A549 treated with AZD2906 at 1 μM for 4 hours (cell line): ENCODE results near the gene WSB2. TPM values are rescaled to one million over a fixed set of nuclear protein-coding genes. Genes with fewer than 3 reads are reported as not detected.

ENCODE experiments used
- total RNA-seq: library from RNA; stranded (reverse); fragments of 200-300 nt; extraction: Qiagen RNA extraction; gene quantifications from 5 replicates; pipeline ENCODE4 v1.2.3, GENCODE V29; 2022

The WSB2 gene
- total RNA-seq: 58.4 to 66.0 TPM (median 63.5 TPM) in 5 replicates

DNA sequence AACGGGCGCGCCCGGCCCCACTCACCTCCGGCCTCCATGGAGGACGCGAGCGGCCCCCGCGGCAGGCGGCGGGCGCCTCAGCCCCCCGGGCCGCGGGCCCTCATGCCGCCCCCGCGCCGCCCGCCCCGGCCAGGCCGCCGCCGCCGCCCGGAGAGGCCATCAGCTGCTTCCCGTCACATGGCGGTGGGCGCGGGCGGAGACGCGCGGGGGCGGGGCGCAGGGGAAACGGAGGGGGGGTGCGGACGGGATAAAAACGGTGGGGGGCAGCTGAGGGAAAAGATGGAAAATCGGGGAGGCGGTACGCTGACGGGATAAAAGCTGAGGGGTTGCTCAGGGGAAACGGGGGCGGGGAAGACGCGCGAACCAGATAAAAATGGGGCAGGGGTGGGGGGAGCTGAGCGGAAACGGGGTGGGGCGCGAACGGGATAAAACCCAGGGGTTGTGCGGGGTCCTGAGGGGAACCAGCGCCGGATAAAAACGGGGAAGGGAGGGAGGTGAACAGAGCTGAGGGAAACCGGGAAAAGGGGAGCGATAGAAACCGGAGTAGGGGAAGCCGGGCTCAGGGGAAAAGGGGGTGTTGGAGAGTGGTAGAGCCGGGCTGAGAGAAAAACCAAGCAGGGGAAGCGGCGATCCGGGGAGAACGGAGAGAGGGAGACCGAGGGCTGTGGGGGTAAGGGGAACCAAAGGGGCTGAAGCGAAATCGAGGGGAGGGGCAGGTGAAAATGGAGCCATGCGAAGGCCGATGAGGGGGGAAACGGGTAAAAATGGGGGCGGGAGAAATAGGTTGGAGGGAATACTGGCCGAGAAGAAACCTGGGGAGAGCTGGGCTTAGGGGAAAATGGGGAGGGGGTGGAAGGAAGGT, at the start of gene WSB2:
Gene WSB2, minus strand, starts transcription at position 169 of the 862 bp plus-strand sequence. Its CDS starts 131 bp downstream, at position 38.

DNA sequence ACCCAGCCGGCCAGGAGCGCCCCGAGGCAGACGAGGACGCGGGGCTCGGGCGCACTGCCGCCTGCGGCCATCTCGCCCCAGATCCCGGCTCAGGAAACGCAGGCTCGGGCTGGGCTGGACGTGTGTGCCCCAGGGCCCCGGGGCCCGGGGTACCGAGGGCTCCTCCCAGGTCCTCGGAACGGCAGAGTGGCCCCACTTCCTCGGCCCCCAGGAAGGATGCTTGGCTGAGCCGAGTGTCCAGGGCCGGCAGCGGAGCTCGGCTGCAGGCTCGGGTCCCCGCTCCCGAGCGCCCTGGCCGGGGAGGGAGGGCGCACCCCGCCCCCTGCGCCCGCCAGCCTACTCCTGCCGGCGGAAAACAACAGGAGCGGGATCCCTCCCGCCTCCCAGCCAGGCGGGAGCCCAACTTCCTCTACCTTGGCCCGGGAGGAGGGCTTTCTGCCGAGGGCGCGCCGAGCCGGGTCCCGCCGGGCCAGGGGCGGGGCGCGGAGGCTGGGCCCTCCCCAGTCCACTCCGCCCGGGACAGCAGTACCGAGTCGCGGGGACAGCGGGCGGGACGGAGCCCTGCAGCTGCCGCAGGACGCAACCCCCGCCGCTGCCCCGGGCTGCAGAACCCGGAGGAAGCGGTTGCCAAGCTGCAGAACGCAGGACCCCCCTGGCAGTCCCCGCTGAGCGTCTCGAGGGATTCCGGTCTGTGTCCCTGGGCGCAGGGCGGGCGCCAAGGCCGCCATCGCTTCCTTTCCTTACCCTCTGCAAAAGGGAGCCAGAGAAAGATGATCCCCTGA, 42.8 kb upstream of the WSB2 start, which contains the start of gene VSIG10:
Gene VSIG10, minus strand, starts transcription at position 411 of the 782 bp plus-strand sequence. Its CDS starts 340 bp downstream, at position 71.

DNA sequence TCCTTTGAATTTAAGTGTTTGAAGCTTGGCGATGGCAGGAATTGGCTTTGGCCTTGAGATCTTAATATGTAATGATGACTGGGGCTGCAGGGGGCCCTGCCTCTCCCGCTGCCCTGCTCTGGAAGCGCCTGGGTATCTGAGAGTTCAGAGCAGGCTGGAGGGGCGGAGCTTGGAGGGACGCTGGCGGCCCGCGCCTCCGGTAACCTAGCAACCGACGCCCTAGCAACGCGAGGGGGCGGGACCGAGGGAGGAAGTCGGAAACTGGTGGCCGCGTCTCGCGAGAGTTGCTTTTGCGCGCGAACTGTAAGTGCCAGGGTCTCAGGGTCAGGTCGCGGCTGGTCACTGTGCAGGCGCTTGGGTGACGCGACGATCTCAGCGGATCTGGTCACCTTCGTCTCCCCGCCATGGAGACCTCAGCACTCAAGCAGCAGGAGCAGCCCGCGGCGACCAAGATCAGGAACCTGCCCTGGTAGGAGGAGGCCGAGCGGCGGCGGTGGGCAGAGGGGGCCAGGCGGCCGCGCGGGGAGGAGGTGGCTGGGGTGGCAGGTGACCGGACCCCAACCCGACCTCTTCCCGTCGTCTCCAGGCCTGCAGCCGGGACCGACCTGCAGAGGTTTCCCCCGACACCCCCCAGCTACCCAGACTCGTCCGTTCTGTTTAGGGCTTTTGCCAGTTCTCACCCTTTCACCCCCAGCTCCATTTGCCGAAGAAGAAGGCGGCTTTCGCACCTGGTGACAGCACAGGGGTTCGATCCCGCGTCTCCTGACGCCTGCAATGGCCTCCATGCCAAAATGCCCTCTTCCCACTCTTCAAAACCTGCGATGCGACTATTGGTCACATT, 44.3 kb downstream of the WSB2 start, which contains the start of gene RFC5:
Gene RFC5, plus strand, starts transcription at position 280 of the 841 bp plus-strand sequence. Its CDS starts 125 bp downstream, at position 405.

Other genes starting within 250 kb of the WSB2 start
- 0.55 to 0.76 TPM (median 0.60 TPM) in 5 replicates for gene KSR2, start 92.2 kb downstream of the WSB2 start, total RNA-seq
- 35.1 to 43.1 TPM (median 37.3 TPM) in 5 replicates for gene RFC5, start 44.5 kb downstream of the WSB2 start, total RNA-seq
- 15.0 to 18.3 TPM (median 16.2 TPM) in 5 replicates for gene VSIG10, start 42.8 kb upstream of the WSB2 start, total RNA-seq
- gene PEBP1, start 74.9 kb upstream of the WSB2 start, total RNA-seq: 231 to 285 TPM (median 281 TPM) in 5 replicates